Left lung (tissue), 10 donors: ENCODE measurements around the gene PDE4B. TPM values are rescaled to one million over a fixed set of nuclear protein-coding genes. Genes with fewer than 3 reads are reported as not detected.

ENCODE experiments used
- ATAC-seq: fragments of 200-7000 bp; cut with Tn5 transposase; one replicate; pipeline ENCODE4 v1.9.1; 2020; ENCODE audit warnings: moderate library complexity
- DNase-seq, 4 donors: peaks; one replicate each; pipeline ENCODE4 v3.0.0-alpha.2; 2013 to 2020
- H3K27ac ChIP-seq, 2 donors: fragments of 200-600 bp; sonication (generic) in 1 of 2; one replicate each; pipeline versions ENCODE4 v1.5.0 to v1.8.0; 2020 to 2021
- H3K27me3 ChIP-seq, 2 donors: fragments of 200-600 bp; sonication (generic) in 1 of 2; one replicate each; pipeline versions ENCODE4 v1.5.0 to v1.8.0; 2020 to 2021
- H3K36me3 ChIP-seq, 2 donors: fragments of 200-600 bp; sonication (generic) in 1 of 2; one replicate each; pipeline versions ENCODE4 v1.5.0 to v1.8.0; 2020 to 2021
- H3K4me1 ChIP-seq, 2 donors: fragments of 200-600 bp; one replicate each; pipeline ENCODE4 v1.8.0; 2021
- H3K4me3 ChIP-seq, 2 donors: fragments of 200-600 bp; sonication (generic) in 1 of 2; one replicate each; pipeline versions ENCODE4 v1.5.0 to v1.8.0; 2020 to 2021; ENCODE audit warnings: mild to moderate bottlenecking in 1 of 2
- H3K9me3 ChIP-seq, 2 donors: fragments of 200-600 bp; sonication (generic) in 1 of 2; one replicate each; pipeline versions ENCODE4 v1.5.0 to v1.8.0; 2020 to 2021
- intact Hi-C, 2 donors: fragments of 100-400 bp; cut with DNase I; formaldehyde crosslinking; loops; one replicate each; pipeline versions ENCODE4 v1.11.2 to v1.14.2; 2022
- polyA plus RNA-seq, 6 donors: library from polyadenylated mRNA; unstranded; fragments of 120-200 nt; gene quantifications; one replicate each; pipeline ENCODE4 v1.2.1, GENCODE V29; 2013; ENCODE audit not compliant: insufficient read length in 6 of 6
- total RNA-seq, 2 donors: library from RNA; stranded (reverse); fragmentation: NEBNext Ultra II Directional; extraction: Animal tissue kit (Norgen Biotek cat#: 25700); gene quantifications; one replicate each; pipeline ENCODE4 v1.2.1, GENCODE V29; 2021
- TF ChIP-seq, protein P1 (sequence below), 2 donors: fragments of 200-600 bp; sonication (generic) in 1 of 2; IDR thresholded peaks; one replicate each; pipeline versions ENCODE4 v1.5.0 to v1.8.0; 2021; ENCODE audit warnings: antibody characterized with exemption in 2 of 2
- donor health status: DM: no; HTN: yes; CAD: no.
- donor health status: DM: no; HTN: no; CAD: no.

Gene PDE4B
- total and polyA plus RNA-seq, 8 donors = 8.6 to 50.7 (median 19.2) TPM

DNA sequence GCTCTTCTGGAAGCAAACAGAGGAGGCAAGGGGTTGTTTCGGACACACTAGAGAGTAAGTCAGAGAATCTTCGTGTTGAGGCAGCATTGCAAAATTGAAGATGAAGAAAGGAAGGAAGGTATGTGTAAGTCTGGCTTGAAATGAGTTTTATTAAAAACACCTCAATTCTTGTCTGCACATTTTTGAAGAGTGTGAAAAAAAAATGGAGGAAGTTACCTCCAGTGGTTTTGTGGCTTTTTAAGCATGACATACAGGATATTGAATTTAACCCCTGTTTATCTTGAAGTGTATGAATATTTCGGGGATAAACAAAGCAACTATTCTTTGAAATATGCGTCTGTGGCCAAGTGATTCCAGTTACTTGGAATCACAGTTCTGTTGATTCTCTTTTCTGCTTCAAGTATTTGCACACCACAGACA, 538.0 kb downstream of the PDE4B start:
- Histone ChIP-seq H3K9me3 (no peaks in the 10 kb centered on the region), H3K36me3 (no peaks in the 10 kb centered on the region), H3K27me3 (no peaks in the 10 kb centered on the region), H3K4me1 (peaks cover 24 to 79% of the 10 kb centered on the region in 2 donors), H3K4me3 (peak overlapping the region in 1 of 2 donors; percentile 58), H3K27ac (peak overlapping the region; percentile 88 to 92)
- DNase-seq (no peak), ATAC-seq (no peak)
- intact Hi-C loops = loop anchor here in 1 of 2 donors (5.0 kb wide), 1 partner anchor 58 kb away; no protein-coding TSS in a partner anchor
- TF ChIP-seq, protein P1, sequence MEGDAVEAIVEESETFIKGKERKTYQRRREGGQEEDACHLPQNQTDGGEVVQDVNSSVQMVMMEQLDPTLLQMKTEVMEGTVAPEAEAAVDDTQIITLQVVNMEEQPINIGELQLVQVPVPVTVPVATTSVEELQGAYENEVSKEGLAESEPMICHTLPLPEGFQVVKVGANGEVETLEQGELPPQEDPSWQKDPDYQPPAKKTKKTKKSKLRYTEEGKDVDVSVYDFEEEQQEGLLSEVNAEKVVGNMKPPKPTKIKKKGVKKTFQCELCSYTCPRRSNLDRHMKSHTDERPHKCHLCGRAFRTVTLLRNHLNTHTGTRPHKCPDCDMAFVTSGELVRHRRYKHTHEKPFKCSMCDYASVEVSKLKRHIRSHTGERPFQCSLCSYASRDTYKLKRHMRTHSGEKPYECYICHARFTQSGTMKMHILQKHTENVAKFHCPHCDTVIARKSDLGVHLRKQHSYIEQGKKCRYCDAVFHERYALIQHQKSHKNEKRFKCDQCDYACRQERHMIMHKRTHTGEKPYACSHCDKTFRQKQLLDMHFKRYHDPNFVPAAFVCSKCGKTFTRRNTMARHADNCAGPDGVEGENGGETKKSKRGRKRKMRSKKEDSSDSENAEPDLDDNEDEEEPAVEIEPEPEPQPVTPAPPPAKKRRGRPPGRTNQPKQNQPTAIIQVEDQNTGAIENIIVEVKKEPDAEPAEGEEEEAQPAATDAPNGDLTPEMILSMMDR (IDR thresholded peaks at IDR 0.05) = no peak

DNA sequence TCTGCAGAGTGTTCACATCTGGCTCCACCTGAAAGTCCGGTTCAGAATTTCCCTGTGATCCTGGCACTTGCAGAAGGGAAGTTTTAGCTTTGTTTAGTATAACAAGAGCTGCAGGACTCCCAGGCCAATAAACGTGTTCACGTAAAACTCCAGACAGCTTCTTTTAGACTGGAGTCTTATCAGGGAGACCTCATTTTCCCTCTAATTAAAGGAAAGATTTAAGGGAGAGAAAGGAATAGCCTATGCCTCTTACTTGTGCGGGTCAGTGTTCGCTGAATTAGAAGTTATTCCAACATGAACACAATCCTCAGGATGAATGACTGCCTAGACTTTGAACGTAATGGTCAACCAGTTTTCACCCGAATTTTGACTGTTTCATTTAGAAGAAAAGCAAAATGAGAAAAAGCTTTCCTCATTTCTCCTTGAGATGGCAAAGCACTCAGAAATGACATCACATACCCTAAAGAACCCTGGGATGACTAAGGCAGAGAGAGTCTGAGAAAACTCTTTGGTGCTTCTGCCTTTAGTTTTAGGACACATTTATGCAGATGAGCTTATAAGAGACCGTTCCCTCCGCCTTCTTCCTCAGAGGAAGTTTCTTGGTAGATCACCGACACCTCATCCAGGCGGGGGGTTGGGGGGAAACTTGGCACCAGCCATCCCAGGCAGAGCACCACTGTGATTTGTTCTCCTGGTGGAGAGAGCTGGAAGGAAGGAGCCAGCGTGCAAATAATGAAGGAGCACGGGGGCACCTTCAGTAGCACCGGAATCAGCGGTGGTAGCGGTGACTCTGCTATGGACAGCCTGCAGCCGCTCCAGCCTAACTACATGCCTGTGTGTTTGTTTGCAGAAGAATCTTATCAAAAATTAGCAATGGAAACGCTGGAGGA, 539.2 kb downstream of the PDE4B start:
- TF ChIP-seq, protein P1 (IDR thresholded peaks at IDR 0.05) = peak in 1 of 2 donors; percentile 12
- H3K27me3 ChIP-seq = no peaks in the 10 kb centered on the region
- intact Hi-C loops = loop anchor here in 1 of 2 donors (5.0 kb wide), 1 partner anchor 60 kb away; no protein-coding TSS in a partner anchor
- H3K4me1 ChIP-seq = peaks cover 24 to 82% of the 10 kb centered on the region in 2 donors
- ATAC-seq (peak; percentile 72), DNase-seq (peak; percentile 67 to 78 (median 73))
- H3K9me3 ChIP-seq = no peaks in the 10 kb centered on the region
- H3K4me3 ChIP-seq = peak overlapping the region; percentile 54 to 58
- no peaks in the 10 kb centered on the region for H3K36me3 ChIP-seq
- H3K27ac ChIP-seq = peak overlapping the region; percentile 88 to 92

GRCh38 chr1:66332548-66332901, 539.8 kb downstream of the PDE4B start:
- peak; percentile 17 for ATAC-seq
- intact Hi-C loops = loop anchor here in 1 of 2 donors (5.0 kb wide), 1 partner anchor 60 kb away; no protein-coding TSS in a partner anchor
- Histone ChIP-seq H3K9me3 (no peaks in the 10 kb centered on the region), H3K27ac (peak overlapping the region; percentile 88 to 92), H3K27me3 (no peaks in the 10 kb centered on the region), H3K4me3 (peak overlapping the region; percentile 54 to 58), H3K4me1 (peaks cover 24 to 82% of the 10 kb centered on the region in 2 donors), H3K36me3 (no peaks in the 10 kb centered on the region)
- TF ChIP-seq, protein P1 (IDR thresholded peaks at IDR 0.05) = no peak
- DNase-seq = no peak

GRCh38 chr1:66333466-66334199, 540.9 kb downstream of the PDE4B start:
- Histone ChIP-seq H3K27me3 (no peaks in the 10 kb centered on the region), H3K9me3 (no peaks in the 10 kb centered on the region), H3K4me3 (peak overlapping the region; percentile 54 to 58), H3K27ac (peak overlapping the region; percentile 88 to 92), H3K36me3 (no peaks in the 10 kb centered on the region), H3K4me1 (peaks cover 24 to 83% of the 10 kb centered on the region in 2 donors)
- ATAC-seq (peak; percentile 12), DNase-seq (peak in 1 of 4 donors; percentile 42)
- TF ChIP-seq, protein P1 (IDR thresholded peaks at IDR 0.05) = no peak
- intact Hi-C loops = loop anchor here in 1 of 2 donors (5.0 kb wide), 1 partner anchor 61 kb away; no protein-coding TSS in a partner anchor
